ENCODE results near the gene C3orf20. TPM values are rescaled to one million over a fixed set of nuclear protein-coding genes. Genes with fewer than 3 reads are reported as not detected.

Gene C3orf20
- total RNA-seq, 4 donors from 2014 or later = 0.07 to 0.73 TPM; not detected in 2

DNA sequence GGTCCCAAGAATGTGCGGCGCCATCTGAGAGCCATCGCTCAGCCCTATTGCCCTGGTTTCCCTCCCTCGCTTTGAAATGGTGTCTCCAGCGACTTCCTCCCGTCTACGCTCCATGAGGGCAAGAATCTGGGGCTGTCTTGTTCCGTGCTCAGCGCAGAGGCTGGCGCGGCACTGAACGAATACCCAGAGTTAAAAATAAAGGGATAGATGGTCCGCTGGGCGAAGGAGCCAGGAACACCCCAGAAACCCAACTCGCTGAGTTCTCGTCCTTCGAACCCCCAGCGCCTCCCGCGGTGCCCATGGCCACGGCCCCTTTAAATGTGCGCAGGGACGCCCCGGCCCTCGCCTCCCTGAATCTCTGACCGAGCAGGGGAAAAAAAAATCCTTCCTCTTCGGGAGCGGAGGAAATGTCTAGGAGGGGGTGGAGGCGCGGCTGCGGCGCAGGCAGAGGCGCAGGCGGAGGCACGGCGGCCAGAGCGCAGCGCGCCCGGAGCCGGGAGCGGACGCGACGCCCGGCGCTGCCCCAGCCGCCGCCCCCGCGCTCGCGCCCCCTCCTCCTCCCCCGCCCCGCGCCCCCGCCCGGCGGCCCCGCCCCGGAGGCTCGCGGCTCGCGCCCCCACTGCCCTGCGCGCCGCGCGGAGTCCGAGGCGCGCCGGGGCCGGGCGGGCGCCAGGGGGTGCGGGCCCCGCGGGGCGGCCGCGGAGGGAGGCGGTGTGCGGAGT lies 135.3 kb downstream of the C3orf20 start:
- no peaks in the 10 kb centered on the region for H3K4me1 ChIP-seq
- peak in 1 of 2 donors; percentile 41 for DNase-seq
- no peaks in the 10 kb centered on the region for H3K27me3 ChIP-seq
- intact Hi-C loops (cut with DNase I; ENCODE audit: low total_unique reads) = no loop called here
- peak overlapping the region; percentile 43 to 73 for H3K4me3 ChIP-seq
- H3K36me3 ChIP-seq = no peaks in the 10 kb centered on the region
- no peaks in the 10 kb centered on the region for H3K9me3 ChIP-seq
- no peak for TF ChIP-seq POLR2A (IDR thresholded peaks at IDR 0.05)
- TF ChIP-seq, protein P1, sequence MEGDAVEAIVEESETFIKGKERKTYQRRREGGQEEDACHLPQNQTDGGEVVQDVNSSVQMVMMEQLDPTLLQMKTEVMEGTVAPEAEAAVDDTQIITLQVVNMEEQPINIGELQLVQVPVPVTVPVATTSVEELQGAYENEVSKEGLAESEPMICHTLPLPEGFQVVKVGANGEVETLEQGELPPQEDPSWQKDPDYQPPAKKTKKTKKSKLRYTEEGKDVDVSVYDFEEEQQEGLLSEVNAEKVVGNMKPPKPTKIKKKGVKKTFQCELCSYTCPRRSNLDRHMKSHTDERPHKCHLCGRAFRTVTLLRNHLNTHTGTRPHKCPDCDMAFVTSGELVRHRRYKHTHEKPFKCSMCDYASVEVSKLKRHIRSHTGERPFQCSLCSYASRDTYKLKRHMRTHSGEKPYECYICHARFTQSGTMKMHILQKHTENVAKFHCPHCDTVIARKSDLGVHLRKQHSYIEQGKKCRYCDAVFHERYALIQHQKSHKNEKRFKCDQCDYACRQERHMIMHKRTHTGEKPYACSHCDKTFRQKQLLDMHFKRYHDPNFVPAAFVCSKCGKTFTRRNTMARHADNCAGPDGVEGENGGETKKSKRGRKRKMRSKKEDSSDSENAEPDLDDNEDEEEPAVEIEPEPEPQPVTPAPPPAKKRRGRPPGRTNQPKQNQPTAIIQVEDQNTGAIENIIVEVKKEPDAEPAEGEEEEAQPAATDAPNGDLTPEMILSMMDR (IDR thresholded peaks at IDR 0.05) = no peak
- peak overlapping the region; percentile 83 to 85 for H3K27ac ChIP-seq

DNA sequence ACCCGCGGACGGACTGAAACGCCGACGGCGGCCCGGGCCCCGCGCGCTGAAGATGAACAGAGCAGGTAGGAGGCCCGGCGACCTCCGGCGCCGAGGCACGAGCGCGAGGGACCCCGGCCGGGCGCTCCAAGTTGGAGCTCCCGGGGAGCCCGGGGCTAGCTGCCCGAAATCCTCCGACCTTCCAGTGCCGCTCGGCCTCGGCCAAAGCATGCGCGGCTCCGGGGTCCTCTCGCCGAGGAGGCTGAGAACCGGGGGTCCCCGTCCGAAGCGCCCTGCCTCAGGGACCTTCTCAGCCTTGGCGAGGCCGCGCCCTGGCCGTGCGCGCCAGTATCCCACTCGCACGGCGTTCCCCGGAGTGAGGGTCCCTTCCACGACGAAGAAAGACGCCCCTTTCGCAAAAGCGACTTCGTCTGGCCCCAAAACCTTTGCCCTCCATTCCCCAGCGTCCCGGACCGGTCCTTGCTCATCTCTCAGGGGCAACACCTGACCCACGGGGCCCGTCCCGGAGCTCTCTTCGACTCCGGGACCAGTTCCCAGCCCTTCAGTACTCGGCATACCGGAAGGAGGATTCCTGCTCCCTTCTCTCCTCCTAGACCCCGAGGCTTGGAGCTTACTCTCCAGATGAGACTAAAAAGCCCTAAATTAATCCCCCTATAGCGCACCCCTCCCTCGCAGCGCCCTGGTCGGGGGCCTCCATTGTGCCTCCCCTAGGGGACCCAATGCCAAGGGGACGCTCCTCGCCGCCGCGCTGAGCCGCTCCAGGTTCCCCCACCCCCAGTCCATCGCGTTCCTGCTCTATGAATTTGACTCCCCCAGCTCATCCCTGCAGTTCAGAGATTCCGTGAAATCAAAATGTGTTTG lies 136.1 kb downstream of the C3orf20 start:
- Histone ChIP-seq H3K27me3 (no peaks in the 10 kb centered on the region), H3K4me3 (peak overlapping the region; percentile 43 to 73), H3K4me1 (no peaks in the 10 kb centered on the region), H3K27ac (peak overlapping the region; percentile 83 to 85), H3K36me3 (no peaks in the 10 kb centered on the region), H3K9me3 (no peaks in the 10 kb centered on the region)
- intact Hi-C loops (cut with DNase I; ENCODE audit: low total_unique reads) = no loop called here
- no peak for DNase-seq
- TF ChIP-seq POLR2A (IDR thresholded peaks at IDR 0.05) = peak in 1 of 2 donors; percentile 15
- TF ChIP-seq, protein P1 (IDR thresholded peaks at IDR 0.05) = no peak

DNA sequence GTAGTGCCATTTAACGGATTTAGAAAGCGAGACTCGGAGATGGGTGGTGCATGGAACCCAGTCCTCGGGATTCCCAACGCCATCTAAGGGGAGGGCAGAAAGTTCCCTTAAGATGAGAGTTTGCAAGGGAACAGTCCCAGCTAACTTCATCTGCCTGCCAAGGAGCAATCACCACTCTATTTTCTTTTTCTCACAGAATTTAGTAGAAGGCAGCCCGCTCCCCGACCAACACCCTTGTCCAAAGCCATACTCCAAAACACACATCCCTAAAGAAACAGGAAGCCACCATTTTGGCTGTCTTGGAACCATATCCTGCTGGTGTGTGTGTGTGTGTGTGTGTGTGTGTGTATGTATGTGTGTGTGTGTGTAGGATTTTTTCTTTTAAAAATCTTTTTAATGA lies 136.7 kb downstream of the C3orf20 start:
- intact Hi-C loops (cut with DNase I; ENCODE audit: low total_unique reads) = no loop called here
- no peak for DNase-seq
- no peaks in the 10 kb centered on the region for H3K36me3 ChIP-seq
- H3K9me3 ChIP-seq = no peaks in the 10 kb centered on the region
- H3K27me3 ChIP-seq = no peaks in the 10 kb centered on the region
- no peaks in the 10 kb centered on the region for H3K4me1 ChIP-seq
- H3K4me3 ChIP-seq = peak overlapping the region; percentile 43 to 73
- TF ChIP-seq POLR2A (IDR thresholded peaks at IDR 0.05) = no peak
- TF ChIP-seq, protein P1 (IDR thresholded peaks at IDR 0.05) = no peak
- peak overlapping the region; percentile 83 to 85 for H3K27ac ChIP-seq

DNA sequence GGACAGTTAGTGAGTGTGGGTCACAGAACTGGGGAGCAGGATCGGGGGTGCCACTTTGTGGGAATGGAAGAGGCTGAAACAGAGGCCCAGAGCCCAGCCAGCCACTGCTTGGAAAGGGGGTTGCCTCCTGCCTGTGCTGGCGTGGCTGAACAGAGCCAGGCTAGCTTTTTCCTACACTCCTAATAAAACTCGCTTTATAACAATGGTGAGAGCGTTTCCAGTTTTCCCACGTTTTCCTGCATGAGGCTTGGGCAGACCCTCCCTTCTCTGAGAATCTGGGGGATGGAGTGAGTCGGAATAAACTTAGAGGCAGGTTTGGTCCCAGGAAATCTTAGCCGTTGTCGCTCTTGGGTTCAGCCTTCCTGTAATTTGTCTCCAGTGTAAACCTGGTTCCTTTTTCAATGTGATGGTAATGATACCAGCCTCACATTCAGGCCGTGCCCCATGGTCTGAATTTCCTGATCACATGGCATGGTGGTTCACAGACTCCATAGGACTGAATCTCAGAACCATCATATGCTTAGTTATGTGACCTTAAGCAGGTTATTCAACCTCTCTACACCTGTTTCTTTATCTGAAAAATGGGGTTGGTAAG lies 137.4 kb downstream of the C3orf20 start:
- no peaks in the 10 kb centered on the region for H3K27me3 ChIP-seq
- no peaks in the 10 kb centered on the region for H3K36me3 ChIP-seq
- no peak for TF ChIP-seq POLR2A (IDR thresholded peaks at IDR 0.05)
- TF ChIP-seq, protein P1 (IDR thresholded peaks at IDR 0.05) = no peak
- H3K4me1 ChIP-seq = no peaks in the 10 kb centered on the region
- H3K9me3 ChIP-seq = no peaks in the 10 kb centered on the region
- peak overlapping the region; percentile 56 to 85 for H3K27ac ChIP-seq
- DNase-seq = no peak
- peak overlapping the region in 1 of 2 donors; percentile 73 for H3K4me3 ChIP-seq
- intact Hi-C loops (cut with DNase I; ENCODE audit: low total_unique reads) = no loop called here
